IPS DF 19.7 (cell line): Measurements from ENCODE around the gene RASSF10.
"Not testable (repeated sequence)": the region's sequence is repeated elsewhere in the genome, so short reads cannot be mapped to it uniquely, and the experiment has no call there.

Experiments
- DNase-seq: peaks from one replicate; pipeline ENCODE4 v3.0.0-alpha.2; 2013; ENCODE audit warnings: low read depth, low spot score

The RASSF10 gene

DNA sequence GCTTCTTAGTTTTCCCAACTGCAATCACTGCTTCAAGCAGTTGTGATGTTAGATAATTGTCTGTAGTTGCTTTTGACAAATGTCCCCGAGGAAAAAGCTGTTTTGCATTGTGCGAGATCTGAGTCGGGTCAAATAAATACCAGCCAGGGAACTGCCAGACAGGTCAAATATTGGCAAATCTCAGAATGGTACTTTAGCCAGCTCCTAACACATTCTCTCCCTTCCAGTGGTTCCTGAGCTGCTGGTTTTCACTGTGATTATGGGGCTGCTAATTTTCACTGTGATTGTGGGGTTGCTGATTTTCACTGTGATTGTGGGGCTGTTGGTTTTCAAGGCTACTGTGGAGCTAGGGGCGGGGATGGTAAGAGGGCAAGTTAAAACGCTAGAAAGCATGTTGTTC lies 14.3 kb downstream of the RASSF10 start:
- no peak for DNase-seq

DNA sequence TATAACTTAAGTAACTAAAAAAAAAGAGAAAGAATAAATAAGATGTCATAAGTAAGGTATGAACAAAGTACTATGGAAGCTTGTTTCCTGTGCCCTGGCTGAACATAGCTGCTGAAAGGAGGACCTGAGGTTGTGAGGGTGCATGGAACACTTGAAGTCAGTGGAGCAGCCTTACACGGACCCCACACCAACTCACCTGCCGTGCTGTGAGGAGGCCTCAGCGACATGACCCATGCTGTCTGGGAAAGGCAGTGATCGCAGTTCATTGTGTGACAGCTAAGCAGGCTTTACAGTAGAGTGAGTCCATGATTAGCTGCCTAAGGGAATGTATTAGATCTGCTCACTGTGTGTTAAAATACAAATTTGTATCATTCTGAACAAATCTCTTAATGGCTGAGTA lies 17.6 kb downstream of the RASSF10 start:
- no peak for DNase-seq

DNA sequence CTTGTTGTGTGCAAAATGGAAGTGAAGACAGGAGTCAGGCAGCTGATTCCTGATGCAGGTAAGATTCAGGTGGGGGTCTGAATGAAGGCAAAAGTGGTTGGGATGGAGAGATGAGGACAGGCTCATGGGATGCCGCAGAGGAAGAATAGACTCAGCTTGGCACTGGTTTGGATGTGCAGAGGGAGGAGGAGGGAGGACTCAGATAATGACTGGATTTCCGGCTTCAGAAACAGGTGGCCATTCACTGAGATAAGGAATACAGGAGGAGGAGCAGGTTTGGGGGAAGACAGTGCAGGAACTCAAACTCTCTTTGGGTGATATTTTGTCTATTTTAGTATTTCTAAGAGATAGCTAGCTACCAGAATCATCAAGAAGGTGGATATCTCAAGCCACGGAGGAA lies 19.2 kb downstream of the RASSF10 start:
- no peak for DNase-seq

DNA sequence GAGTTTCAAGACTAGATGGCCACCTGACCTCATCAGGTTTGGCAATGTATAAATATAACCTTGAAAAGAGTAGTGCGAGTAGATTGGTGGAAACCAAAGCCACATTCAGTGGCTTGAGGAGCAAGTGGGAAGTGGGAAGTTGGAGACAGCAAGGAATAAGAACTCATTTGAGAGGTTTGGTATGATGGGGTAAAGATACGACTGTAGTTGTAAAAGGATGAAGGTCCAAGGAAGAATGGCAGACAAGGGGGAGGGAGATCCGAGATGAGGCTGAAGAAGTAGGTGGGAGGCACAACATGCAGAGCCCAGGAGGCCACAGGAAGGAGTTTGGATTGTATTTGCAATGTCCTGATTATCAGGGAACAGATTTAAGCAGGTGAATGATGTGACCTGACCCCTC lies 20.8 kb downstream of the RASSF10 start:
- DNase-seq, result no peak

DNA sequence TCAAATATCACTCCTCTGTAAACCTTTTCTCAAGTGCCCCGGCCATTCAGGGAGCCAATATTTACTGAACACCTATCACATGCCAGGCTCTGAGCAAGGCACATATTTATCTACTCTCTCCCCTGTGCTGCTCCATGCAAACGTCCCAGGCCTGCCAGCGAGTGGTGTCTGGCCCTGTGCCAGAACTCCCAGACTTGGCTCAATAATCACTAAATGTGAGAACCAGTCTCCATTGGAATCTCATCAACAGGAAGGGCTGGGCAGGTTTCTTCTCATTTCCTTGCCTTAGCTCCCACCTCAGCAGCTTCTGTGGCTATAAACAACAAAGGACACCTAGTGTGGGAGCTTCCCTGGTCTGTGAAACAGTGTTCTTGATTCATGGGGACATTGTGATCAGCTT lies 21.7 kb downstream of the RASSF10 start:
- DNase-seq, result no peak

DNA sequence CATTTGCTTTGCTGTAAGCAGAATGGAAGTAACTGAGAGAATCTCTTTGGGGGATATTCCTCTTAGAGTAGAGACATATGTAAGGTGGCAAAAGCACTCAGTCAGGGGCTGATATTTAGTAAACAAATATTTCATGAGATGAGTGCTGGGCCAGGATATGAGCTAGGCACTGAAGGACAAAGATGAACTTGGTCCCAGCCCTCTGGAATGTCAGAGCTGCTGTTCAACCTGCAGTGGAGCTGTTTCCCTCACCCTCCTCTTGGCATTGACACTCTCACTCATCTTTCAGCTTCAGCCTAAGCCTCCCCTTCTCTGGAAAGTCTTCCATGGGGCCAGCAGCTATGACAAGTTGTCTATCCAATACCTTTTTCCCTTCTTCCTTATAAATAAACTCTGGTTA lies 22.2 kb downstream of the RASSF10 start:
- DNase-seq, result no peak

DNA sequence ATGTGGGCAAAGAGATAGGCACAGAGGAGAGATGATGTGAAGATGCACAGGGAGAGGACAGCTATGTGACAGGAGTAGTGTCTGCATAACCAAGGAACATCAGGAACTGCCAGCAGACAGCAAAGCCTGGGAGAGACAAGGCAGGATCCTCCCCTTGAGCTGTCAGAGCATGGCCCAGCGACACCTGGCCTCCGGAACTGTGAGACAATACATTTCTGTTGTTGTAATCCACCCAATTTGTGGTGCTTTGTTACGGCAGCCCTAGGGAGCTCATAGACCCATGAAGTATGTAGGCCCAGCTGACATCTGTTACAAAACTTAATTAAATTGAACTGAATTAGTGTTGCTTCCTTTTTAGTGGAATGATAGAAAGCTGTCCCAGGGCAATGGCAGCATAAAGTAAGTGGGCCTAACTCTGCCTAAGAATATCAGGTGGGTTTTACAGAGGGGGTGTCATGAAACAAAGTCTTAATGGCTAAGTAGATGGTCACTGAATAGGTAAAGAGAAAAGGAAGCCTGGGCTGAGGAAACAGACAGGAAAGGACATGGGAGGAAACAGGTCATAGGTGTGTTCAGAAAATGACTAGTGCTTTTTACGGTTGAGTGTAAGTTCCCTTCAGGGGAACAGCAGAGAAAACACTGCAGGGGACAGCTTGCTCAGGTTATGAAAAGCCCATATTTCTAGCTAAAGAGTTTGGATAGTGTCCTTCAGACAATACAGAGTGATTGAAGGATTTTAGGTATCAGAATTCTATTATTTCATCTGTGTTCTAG lies 24.8 kb downstream of the RASSF10 start:
- DNase-seq, result no peak

DNA sequence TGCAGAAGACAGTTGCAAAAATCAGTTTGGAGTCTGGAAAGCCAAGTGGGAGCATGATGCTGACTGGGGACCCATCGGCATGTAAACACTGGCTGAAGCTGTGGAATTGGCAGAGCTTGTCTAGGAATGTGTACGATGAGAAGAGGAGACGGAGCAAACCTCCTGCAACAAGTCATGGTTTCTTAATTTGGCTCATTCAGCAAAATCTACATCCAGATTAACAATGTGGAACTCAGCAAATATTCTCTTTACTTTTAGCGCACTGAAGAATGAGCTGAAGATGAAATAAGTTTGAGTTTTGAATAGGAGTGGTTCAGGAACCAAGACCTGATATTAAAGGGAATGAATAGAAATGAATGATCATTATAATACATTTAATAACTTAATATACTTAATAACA lies 26.6 kb downstream of the RASSF10 start:
- DNase-seq, result no peak

DNA sequence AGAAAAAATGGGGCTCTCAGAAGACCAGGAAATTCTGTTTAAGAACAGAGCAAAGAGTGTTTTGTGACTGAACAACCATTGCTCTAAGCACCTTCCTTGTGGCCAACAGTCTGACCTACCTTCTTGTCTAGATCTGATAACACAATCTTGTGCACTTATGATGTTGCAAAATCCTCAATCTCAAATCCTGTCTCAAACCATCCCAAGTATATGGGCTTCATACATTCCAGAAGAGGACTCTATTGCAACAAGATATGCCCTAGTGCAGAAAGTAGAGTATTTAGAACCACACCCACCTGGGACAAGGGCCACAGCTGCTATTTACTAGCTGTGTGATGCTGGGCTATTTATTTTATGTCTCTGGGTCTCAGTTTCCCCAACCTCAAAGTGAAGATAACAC lies 27.1 kb downstream of the RASSF10 start:
- no peak for DNase-seq

DNA sequence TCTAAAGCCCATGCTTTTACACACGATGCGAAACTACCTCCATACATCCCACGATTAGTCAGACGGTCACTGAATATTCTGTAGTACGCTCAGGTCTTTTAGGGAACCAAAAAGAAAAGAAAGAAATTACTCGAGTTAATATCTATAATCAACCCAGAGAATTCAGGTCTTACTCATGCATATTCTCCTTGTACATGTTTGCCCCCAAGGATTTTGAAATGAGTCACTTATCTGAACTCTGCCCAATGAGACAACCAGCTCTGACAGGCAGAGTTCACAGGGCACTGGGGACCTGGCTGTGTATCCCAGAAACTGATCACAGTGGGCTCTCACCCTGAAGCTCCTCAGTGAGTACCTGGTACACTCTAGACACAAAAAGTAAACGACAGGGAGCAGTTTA lies 29.2 kb downstream of the RASSF10 start:
- DNase-seq, result no peak

DNA sequence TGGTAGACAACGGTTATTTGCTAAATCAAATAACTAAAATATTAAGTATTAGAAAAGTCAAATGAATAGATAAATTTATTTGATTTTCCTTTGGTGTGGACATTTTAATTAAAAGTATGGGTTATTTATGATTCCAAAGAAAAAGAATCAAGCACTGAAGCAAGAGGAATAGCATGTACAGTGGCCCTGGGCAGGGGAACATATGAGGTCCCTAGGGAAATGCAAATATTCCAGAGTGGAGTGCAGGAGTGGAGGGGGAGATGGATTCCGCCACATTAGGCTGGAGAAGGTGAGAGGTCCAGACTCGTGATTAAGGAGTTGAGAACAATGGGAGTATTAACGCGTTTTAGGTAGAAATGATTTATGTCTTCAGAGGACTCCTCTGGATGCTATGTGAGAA lies 30.0 kb downstream of the RASSF10 start:
- no peak for DNase-seq

DNA sequence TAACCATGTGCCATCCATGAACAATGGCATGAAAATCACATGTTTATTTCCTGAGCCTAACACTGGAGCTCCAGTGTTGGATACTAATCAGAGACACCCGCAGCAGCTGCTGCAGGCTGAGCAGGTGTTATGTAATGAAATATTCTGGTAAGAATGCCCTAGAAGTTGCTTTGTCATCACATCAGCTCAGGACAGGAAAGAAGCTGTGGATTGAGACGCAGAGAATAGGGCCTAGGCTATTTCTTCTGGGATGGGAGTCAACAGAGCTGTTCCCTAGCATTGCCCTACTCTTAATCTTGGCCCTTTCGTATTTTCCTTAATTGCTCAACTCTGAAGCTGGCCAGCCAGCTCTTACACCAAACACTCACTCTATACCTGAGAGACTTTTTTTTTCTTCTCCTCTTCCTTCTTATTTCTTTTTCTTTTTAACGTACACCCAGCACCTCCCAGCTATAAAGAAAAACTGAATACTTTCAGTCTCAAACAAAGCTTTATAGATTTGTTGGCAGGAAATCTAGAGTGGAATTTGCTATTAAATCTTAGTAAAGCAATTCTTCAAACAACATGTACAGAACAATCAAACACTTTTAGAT lies 31.9 kb downstream of the RASSF10 start:
- no peak for DNase-seq

DNA sequence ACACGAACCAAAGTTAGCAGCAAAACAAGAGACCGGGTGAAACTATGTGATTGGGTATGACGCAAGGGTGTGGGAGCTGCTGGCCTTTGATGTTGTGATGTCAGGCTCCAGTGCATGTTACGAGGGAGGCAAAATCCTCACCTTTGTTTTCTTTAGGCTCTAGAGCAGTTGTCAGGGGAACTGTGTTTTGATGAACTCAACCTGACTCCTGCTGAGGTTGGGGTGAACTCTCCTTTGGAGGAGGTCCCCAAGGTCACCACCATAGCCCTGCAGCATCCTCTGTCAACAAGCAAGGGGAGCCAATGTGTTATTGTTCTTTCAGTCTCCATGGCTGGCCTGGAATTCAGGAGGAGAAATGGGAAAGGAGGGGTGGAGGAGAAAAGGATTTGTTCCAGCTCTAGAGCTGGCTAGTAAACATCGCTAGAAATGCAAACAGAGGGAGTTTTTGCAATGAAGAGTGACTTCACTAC lies 33.8 kb downstream of the RASSF10 start:
- no peak for DNase-seq

DNA sequence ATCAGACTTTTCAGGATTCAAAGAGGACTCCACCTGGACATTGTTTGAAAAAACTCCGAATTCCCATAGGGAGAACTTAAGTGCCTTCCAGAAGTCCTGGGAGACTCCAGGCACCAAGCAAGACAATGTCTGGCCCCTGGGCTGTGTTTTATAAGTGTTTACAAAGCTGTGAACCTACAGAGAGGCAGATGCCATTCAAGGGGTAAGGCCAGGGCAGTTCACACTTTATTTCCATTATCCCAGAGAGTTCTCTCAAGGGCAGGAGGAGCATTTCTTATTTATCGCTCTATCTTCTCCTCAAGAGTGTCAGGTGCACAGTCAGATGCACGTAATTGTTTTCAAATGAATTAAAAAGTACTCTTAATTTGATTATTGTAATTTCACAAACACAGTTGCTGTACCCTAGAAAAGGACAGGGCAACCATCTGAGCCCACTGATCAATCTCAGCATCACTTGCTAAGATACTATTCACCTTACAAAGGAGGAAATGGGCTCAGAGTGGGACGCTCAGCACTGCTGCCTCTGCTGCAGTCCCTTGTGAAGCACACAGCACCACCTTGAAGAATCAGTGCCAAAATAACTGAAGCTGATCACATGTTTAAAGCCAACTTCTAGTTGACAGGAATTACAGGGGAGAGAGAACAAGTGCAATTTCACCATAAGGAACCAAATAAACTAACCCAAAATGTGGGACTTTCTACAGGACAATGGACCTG lies 35.0 kb downstream of the RASSF10 start:
- no peak for DNase-seq

DNA sequence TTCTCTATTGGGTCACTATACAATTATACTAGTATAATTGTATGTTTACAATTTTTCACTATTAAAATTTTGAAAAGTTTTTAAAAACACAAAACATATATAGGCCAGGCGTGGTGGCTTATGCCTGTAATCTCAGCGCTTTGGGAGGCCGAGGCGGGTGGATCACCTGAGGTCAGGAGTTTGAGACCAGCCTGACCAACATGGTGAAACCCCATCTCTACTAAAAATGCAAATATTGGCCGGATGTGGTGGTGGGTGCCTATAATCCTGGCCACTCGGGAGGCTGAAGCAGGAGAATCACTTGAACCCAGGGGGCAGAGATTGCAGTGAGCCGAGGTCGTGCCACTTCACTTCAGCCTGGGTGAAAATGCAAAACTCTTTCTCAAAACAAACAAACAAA lies 36.0 kb downstream of the RASSF10 start:
- not testable (repeated sequence) for DNase-seq

DNA sequence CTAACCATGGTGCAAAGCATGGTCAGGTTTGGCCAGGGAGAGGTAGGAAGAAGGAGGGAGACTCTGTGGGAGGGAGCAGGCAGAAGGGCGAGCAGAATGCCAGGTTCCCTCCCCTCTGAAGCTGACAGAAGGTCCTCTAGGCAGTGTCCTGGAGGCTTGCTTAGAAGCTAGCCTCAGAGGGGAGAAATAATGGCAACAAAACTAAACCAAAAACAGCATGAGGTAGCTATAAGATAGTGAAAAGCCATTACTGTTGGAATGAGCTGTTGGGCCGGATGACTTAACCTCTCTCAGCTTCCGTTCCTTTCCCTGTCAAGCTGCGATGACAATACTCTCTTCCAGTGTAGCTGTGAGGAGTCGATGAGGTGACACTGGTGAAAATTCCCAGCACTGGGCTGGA lies 36.6 kb downstream of the RASSF10 start:
- DNase-seq, result no peak

DNA sequence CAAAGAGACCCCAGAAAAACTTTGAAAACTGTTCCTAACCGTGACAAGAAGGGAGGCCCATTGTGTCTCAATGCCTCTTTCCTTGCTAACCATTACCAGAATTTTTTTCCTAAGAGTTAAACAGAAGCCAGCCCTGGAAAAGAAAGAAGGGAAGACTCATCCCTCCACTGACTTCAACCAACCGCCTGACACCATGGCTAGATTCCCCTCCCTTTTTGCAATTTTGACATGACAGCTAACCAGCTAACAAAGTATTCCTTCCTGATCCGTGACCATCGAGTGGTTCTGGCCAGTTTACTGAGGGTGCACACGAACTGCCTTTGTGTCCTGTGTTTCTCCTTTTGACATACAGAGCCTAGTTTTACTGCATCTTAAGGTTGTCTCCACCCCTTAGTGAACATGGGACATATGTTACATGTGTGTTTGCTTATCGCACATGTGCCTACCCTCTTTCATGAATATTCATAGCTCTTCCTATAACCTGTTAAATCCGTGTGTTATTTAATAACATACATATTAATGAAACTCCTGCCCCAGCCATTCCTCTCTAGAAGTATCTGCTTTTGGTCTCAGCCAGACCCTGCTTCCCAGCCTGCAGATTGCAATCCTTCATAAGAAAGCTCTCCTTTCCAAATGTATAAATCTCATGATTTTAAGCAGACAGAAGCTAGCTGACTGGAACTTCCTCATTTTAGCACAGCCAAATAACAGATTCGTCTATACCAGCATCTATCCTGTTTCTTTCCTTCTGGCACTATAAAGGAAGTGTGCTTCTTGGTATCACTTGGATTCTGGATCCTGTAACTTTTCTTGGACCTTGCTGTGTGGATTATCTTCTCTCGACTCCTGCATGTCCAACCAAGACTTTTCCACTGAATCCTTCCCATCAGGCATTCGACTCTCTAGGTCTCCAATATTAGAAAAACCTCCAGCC lies 37.8 kb downstream of the RASSF10 start:
- no peak for DNase-seq

DNA sequence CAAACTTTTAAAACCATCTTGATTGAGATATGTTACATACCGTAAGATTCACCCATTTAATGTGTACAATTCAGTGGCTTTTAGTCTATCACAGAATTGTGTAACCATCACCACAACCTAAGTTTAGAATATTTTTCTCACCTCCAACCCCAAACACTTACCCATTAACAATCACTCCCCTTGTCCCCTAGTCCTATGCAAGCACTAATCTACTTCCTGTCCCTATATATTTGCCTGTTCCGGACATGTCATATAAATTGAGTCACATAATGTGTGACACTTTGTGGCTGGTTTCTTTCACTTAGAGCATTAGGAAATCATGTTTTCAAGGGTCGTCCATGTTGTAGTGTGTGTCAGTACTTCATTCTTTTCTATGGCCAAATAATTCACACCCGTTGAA lies 38.8 kb downstream of the RASSF10 start:
- DNase-seq, result no peak

DNA sequence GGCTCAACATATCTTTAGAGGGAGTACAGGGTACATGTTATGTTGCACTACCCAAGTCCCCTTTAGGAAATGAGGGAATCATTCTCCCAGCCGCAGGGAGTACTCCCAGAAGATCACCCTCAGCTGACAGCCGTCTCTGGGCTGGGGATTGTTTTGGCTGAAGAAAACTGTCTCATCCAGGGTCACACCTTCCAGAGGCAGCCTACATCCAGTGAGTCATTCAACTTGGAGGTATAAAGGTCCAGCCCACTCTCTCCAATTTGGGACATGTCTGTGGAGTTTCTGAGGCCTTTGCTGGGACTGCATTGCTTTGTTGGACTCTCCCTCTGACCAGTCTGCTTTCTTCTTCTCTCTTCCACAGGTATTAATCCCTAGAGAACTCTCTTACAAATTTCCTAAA lies 42.1 kb downstream of the RASSF10 start:
- no peak for DNase-seq

DNA sequence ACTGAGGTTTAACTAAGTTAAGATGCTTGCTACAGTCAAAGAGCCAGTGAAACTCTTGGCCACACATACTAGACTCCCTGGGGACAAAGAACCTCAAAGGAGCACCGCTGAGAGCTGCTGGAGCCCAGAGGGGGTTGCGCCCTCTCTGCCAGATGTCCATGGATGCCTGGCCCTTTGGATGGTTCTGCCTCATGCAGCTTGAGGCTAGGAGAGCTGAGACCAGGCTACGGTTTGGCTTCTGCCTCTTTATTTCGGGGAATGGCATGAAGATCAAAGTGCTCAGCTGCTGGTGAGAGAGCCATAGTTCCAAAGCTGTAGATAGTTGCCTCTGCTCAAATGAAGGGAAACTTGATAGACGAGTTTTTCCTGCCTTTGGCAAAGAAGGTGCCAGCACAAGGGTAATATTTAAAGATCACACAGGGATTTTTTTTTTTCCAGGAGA lies 43.0 kb downstream of the RASSF10 start:
- DNase-seq, result no peak

DNA sequence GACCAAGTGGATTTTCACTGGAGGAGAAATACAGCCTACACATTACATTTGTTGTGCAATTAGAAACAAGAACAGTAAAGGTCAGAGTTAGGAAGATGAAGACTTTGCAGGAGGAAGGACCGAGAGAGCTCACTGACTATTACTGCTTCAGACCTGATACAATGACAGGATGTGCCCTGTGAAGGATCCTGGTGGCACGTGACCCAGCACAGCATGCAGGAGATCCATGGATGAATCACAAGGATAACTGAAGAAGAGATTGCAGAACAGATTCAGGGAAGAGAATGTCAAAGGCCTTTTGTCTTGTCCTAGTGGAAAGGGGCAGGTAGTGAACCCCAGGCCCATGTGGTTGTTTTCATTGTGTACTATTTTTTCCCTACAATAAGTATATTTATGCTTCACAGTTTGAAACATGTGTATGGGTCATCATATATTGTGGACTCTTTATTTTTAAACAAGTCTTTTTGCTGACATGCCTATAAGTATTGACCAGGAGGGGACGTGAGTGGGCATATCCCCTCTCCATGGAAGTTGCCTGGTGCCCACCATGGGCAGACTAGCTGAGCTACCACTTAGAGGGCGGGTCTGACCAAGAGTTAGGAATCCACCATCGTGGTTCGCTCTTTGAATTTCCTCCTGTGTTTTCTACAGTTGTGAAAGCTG lies 44.3 kb downstream of the RASSF10 start:
- DNase-seq, result no peak
